GM21423 (cell line): Measurements from ENCODE around the gene KRTAP10-9.
"Not testable (repeated sequence)": the region's sequence is repeated elsewhere in the genome, so short reads cannot be mapped to it uniquely, and the experiment has no call there.

Source experiments
- ATAC-seq: cut with Tn5 transposase; IDR thresholded peaks from one replicate; pipeline ENCODE4 v1.9.1; 2021; ENCODE audit warnings: mild to moderate bottlenecking, moderate library complexity; ENCODE audit not compliant: unreplicated experiment

Gene KRTAP10-9

DNA sequence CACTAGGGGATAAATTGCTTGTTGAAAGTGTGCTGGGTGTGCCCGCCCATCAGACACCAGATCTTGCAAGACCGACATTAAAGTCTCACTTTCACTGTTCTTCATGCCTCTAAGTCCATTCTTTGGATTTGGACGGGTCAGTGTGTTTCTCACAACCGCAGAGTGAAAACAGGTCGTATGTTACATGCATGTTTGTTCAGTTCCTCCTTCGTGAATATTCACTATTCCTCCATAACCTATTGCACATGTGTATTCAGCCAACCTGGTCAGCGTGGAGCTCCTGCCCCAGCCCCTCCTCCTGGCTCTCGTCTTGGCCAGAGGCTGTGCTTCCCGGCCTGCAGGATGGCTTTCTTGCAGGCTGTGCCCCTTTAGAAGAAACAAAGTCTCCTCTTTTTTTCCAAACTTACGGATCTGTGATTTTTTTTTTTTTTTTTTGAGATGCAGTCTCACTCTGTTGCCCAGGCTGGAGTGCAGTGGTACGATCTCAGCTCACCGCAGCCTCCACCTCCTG, 32.4 kb upstream of the KRTAP10-9 start:
- ATAC-seq, result no peak

DNA sequence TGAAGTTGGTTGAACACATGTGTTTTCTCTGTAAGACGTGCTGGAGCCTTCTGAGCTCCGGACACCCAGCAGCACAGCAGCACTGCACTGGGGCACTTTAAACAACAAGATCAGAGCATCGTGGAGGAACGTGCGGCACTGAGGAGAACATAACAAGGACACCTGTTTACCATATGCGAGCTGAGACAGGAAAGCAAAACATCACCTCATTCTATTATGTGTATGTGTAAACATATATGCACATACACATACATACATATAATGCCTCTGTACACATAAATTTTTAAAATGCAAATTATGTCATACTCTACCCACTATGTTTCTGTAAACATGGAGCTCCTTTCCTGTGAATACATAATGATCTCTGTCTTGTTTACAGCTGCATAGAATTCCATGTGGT, 31.4 kb upstream of the KRTAP10-9 start:
- ATAC-seq, result no peak

DNA sequence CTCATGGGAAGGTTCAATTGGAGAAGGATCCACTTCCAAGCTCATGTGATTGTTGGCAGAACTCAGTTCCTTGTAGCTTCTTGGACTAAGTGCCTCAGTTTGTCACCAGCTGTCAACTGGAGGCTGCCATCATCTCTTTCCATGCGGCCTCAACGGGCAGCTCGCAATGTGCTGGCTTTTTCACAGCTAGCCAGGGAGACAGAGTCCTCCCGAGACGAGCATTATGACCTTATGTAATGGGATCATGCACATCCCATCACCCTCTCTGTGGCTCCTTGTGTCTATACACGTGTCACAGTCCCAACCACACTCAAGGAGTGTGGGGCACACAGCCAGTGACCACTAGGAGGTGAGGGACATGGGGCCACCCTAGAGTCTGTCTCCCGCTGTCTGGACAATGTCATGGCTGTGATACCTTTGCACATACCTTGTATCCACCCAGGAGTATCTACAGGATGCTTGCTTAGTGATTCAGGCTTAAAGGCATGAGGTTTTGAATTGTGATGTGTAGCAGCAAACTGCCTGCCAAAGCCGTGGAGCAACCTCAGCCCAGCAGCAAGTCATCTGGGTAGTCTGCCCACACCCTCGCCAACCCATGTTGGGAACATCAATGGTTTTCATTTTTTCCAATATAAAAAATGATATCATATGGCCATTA, 30.7 kb upstream of the KRTAP10-9 start:
- ATAC-seq, result no peak

DNA sequence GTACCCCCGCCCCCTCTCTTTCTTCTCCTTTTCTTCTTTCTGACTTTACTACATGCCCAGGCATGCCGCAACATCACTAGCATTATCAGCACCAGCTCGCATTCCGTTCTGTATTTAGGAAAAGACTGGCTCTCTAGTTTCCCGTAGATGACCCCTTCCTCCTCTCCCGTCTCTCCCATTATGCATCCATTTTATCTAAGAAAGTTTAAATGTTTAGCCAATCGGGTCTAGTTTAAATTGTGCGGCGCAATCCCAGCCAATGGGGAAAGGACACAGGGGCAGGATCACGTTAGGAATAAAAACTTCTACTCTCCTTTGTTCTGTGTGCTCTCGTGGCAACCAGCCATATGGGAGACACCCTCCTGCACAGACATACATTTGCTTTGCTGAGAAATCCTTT, 28.8 kb upstream of the KRTAP10-9 start:
- no peak for ATAC-seq

DNA sequence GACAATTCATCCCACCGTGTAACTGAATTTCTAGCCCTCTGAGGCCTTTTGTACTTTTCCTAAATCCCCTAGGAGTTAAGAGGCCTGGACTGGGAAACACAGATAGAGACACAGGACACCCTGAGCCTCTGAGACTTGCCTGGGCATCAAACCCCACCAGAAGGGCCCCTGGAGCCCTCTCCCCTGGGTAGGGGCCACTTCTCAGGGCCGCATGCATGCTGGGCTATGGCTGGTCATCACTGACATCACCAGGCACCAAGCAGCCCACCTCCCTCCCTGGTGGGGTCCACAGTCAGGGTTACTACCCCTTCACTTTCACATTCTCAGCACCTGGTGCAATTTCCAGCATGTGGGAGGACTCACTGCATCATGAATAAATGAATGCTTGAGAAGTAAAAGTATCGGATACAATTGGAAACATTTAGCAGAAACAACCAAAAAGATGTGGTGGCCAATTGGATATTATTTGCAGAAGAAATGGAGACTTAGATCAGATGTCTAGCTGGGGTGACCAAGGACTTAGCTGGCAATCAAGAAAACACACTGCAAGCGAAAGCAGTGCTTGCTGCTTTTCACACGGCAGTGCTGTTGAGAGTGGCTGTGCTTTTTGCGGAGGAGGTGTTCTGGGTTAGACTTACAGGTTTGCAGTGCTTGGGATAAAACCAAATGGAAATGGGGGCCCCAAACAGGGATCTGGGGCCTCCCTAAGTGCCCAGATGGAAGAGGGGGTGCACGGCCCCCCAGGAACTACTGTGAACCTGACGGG, 27.4 kb upstream of the KRTAP10-9 start:
- ATAC-seq, result no peak

DNA sequence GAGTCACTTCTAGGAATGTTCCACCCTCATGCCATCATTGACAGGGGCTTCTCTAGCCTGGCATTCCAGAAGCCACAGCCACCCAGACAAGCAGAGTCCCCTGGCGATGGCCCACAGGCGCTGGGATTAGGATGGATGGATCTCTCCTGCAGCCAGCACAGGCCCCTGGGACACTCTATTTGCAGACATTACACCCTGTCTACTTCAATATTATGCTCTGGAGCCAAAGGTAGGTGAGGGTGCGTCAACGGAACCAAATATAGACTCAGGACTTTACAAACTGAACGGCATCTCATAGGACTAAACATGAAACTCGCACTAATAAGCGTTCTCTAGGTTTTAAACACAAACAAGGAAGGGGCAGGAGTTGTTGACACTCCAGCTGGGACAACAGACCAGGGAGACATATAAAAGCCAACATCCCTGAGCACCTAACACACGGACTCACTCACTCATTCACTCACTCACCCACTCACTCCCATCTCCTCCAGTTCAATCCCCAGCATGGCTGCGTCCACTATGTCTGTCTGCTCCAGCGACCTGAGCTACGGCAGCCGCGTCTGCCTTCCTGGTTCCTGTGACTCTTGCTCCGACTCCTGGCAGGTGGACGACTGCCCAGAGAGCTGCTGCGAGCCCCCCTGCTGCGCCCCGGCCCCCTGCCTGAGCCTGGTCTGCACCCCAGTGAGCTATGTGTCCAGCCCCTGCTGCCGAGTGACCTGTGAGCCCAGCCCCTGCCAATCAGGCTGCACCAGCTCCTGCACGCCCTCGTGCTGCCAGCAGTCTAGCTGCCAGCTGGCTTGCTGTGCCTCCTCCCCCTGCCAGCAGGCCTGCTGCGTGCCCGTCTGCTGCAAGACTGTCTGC, 26.5 kb upstream of the KRTAP10-9 start, which contains the start of gene KRTAP10-7:
TSS of gene KRTAP10-7 (plus strand) at position 480 of the 861 bp plus-strand sequence. CDS start at position 505, 25 bp downstream.
- ATAC-seq, result not testable (repeated sequence)

DNA sequence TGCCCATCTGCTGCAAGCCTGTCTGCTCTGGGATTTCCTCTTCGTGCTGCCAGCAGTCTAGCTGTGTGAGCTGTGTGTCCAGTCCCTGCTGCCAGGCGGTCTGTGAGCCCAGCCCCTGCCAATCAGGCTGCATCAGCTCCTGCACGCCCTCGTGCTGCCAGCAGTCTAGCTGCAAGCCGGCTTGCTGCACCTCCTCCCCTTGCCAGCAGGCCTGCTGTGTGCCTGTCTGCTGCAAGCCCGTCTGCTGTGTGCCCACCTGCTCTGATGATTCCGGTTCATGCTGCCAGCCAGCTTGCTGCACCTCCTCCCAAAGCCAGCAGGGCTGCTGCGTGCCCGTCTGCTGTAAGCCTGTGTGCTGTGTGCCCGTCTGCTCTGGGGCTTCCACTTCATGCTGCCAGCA, 25.8 kb upstream of the KRTAP10-9 start:
- not testable (repeated sequence) for ATAC-seq

DNA sequence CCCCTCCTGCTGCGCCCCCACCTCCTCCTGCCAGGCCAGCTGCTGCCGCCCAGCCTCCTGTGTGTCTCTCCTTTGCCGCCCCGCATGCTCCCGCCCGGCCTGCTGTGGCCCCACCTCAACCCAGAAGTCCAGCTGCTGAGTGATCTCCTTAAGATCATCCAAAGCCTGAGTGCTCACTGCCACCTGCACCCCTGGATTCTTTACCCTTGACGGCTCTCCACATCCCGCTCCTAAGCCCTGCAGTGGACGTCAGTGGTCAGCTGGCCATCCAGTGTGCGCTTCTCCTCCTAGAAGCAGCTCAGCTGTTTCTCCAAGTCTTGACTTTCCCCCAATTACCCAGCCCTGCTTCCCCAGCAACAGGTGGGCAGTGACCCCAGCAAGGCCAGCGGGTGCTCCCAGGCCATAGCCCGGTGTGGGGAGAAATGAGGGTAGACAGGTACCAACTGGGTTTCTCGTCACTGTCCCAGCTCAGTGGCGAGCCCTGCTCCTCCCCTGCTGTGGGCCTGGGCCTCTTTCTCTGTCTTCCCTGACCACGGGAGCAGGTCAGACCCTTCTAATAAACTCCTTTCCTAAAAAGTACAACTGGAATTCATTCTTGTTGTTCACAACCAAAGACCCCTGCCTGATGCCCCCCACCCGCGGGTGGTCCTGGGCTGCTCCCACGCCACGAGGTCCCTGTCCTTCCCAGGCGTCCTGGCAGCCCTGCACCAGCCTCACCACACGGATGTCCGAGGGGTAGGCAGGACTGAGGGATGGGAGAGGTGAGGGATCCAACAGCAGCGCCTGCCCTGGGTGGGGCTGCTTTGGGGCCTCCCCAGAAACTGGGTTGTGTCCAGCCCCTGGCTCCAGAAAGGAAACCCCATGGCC, 25.1 kb upstream of the KRTAP10-9 start:
- no peak for ATAC-seq

DNA sequence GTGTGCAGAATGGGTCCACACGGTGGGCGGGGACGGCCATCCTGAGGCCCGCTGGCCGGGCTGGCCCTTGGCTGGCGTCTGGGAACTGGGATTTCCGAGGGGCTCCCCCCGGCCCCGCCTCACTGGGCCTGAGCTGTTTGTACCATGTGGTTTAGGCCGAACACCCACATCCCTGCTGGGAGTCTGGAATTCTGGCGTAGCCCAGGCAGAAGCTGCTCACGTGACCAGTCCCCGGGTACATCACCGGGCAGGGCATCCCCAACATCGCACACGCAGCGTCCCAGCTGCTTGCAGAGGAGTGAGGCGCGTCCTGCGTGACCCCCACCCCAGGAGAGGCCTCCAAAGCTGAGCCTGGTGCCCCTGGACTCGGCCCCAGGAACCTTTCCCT, 24.4 kb upstream of the KRTAP10-9 start:
- ATAC-seq, result no peak

DNA sequence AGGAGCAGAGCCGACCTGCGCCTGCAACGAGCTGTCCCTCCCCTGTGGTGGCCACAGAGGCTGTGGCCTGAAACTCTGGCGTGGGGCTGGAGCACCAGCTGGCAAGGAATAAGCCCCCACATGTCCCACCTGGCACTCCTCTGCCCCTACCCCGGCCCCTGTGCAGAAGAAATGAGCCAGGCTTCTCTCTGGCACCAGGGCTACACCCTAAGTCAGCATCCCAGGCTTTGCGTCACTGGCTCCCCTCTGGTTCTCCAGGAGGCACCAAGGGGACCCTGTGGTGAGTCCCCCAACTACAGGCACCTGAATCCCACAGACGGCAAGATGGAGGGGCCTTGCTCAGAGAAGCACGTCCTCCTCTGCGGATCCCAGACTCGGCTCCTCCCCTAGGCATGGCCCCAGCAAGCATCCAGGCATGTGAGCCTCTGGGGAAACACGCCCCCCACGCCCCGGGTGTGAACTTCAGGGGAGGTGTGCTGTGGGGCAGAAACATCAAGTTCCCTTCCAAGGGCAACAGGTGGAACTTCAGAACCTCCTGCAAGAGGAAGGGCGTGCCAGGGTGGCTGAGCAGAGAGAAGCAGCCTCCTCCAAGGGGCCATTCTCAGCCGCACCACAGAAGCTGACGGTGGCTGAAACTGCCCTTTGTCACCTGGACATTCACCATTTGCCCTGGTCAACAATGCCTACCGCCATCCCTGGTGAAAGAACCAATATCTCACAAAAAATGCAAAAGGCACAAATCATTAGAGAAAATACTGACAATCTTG, 23.6 kb upstream of the KRTAP10-9 start:
- no peak for ATAC-seq

DNA sequence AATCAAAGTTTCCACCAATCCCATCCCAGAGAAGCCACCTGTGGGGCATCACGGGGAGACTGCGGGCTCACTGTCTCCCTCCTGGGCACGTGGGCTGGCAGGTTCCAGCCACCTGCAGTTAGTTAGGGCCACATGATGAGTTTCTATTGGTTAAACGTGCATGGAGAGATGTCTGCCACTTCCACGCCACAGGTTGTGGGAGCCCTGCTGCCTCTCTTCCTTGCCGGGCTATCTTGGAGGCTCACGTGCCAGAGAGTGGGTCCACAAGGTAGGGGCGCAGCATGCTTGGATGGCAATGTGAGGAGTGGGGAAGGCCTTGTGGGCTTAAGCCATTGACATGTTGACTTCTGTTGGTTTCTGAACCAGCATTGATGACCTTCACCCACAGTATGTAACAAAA, 23.0 kb upstream of the KRTAP10-9 start:
- no peak for ATAC-seq

DNA sequence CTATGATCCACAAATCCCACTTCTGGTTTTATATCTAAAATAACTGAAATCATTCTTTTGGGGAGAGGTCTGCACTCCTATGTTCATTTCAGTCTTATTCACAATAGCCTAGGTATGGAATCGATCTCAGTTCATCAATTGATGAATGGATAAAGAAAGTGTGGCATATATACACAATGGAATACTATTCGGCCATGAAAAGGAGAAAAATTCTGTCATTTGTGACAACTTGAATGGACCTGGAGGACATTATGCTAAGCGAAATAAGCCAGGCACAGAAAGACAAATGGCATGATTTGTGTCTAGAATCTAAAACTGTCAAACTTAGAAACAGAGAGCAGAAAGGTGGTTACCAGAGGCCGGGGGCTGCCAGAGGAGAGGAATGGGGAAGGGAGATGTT, 20.4 kb upstream of the KRTAP10-9 start:
- ATAC-seq, result no peak

DNA sequence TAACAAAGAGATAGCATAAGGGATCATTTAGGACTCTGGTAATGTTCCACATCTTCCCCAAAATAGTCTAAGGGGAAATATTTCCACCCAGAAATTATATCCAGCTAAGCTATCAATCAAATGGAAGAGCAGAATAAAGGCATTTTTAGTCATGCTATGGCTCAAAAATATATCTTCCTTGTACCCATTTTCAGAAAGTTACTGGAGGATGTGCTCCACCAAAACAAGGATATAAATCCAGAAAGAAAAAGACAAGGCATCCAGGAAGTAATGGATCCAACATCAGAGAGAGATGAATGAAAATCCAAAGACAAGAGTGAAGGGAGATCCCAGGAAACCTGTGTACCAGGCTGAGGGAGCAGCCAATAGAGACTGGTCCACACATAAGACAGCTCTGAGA, 17.7 kb upstream of the KRTAP10-9 start:
- no peak for ATAC-seq

DNA sequence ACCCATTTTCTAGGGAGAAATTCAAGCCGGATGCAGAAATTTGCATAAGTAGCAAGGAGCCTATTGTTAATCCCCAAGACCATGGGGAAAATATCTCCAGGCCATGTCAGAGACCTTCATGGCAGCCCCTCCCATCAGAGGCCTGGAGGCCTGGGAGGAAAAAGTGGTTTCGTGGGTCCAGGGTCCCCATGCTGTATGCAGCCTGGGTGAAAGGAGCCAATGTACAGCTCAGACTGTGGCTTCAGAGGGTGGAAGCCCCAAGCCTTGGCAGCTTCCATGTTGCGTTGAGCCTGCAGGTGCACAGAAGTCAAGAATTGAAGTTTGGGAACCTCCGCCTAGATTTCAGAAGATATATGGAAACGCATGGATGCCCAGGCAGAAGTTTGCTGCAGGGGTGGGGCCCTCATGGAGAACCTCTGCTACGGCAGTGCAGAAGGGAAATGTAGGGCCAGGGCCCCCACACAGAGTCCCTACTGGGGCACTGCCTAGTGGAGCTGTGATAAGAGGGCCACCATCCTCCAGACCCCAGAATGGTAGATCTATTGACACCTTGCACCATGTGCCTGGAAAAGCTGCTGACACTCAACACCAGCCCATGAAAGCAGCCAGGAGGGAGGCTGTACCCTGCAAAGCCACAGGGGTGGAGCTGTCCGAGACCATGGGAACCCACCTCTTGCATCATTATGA, 16.6 kb upstream of the KRTAP10-9 start:
- ATAC-seq, result not testable (repeated sequence)

DNA sequence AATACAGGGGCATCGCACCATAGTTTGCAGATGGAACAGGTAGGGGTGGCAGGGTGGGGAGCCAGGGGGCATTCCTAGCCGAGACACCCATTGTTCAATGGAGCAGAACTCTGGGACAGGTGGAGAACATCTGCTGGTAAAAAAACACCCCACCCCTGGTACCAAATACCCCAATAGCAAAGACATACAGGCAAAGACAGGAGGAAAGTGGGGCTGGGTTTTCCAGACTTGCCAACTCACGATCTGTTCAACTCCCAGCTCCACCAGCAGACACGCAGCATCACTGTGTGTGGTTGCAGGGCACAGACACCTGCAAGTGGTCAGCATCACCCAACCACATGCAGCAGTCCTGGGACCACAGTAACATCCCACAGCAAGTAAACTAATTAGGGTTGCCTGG, 15.3 kb upstream of the KRTAP10-9 start:
- no peak for ATAC-seq

DNA sequence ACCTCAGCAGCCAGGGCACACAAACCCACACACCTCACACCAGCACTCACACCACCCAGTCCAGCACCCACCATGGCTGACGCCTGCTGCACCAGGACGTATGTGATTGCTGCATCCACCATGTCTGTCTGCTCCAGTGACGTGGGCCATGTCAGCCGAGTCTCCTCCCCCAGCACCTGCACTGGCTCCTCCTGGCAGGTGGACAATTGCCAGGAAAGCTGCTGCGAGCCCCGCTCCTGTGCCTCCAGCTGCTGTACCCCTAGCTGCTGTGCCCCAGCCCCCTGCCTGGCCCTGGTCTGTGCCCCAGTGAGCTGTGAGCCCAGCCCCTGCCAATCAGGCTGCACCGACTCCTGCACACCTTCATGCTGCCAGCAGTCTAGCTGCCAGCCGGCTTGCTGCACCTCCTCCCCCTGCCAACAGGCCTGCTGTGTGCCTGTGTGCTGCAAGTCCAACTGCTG, 14.8 kb upstream of the KRTAP10-9 start, which contains the start of gene KRTAP10-8:
TSS of gene KRTAP10-8 (plus strand) at position 51 of the 458 bp plus-strand sequence. CDS start at position 73, 22 bp downstream.
- ATAC-seq, result no peak

DNA sequence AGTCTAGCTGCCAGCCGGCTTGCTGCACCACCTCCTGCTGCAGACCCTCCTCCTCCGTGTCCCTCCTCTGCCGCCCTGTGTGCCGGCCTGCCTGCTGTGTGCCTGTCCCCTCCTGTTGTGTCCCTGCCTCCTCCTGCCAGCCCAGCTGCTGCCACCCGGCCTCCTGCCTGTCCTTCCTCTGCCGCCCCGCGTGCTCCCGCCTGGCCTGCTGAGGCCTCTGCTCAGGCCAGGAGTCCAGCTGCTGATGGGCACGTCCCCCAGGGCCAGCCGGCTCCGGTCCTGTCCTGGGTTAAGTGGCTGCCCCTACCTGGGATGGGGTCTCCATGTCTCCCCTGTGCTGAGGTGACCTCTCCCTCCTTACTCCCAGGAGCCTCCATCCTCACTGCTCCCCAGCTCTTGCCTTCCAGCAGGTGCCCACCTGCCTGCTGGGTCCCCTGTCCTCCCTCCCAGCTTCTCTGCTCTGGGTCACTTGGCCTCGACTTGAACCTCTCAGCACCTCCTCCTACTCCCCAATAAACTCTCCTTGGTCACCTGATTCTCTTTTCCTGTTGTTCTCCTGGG, 14.1 kb upstream of the KRTAP10-9 start:
- no peak for ATAC-seq

DNA sequence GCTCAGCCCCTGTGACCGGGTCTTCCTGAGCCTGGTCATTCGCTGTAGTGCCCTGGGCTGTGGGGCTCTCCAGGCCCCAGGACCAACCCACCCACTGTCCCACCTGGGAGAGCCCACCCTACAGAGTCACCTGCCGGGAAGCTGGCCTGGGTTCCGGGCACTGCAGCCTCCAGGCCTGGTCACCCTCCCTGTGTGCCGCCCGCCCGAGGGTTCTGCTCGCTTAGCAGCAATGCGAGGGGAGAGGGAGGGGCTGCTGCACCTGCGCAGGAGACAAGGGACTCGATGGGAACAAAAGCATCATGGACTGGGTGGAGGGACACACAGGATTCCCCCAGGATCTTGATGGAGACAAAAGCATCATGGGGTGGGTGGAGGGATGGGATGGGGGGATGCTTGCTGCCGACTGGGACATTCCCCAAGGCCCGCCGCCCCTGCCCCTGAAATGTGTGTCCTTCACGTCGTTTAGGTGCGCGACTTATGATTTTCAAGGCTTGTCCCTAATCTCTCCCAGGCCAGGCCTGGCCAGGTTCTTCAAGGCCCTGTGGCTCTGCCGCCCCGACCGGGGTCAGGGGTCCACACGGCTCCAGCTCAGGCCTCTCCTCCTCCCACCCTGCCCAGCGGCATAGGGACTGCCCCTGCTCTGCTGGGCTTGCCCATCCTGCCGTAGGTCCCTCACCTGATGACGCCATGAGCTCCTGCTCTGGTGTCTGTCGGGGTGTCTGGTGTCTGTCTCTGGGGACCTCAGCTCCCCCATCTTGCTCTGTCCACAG, 13.3 kb upstream of the KRTAP10-9 start:
- no peak for ATAC-seq
